Right cardiac atrium (tissue), 5 donors: Measurements from ENCODE around the gene LPAR5. TPM values are rescaled to one million over a fixed set of nuclear protein-coding genes. Genes with fewer than 3 reads are reported as not detected.

Experiments
- ATAC-seq, 2 donors: fragments of 200-7000 bp; cut with Tn5 transposase; one replicate each; pipeline versions ENCODE4 v1.8.0 to v1.9.1; 2020; ENCODE audit warnings: moderate library complexity in 2 of 2, mild to moderate bottlenecking in 1 of 2
- DNase-seq, 3 donors: peaks; one replicate each; pipeline ENCODE4 v3.0.0-alpha.2; 2020
- H3K27ac ChIP-seq: one replicate; pipeline ENCODE4 v1.5.1; 2013; ENCODE audit warnings: mild to moderate bottlenecking, low read length, control low read depth, moderate library complexity
- H3K27me3 ChIP-seq: one replicate; pipeline ENCODE4 v1.6.1; 2013; ENCODE audit not compliant: control insufficient read depth, insufficient read depth
- H3K4me1 ChIP-seq: one replicate; pipeline ENCODE4 v1.6.1; 2013; ENCODE audit warnings: low read length; ENCODE audit not compliant: control insufficient read depth, insufficient read depth
- H3K4me3 ChIP-seq: one replicate; pipeline ENCODE4 v1.5.1; 2013; ENCODE audit warnings: low read length, control low read depth
- H3K9me3 ChIP-seq: one replicate; pipeline ENCODE4 v1.6.1; 2013; ENCODE audit warnings: low read length; ENCODE audit not compliant: control insufficient read depth
- WGBS: extraction: QIAGEN DNeasy Blood & Tissue Kit; methylation state at CpG from one replicate; pipeline ENCODE4 v1.1.7; 2013; 5-methylcytosine and 5-hydroxymethylcytosine counted together
- intact Hi-C, 4 donors: fragments of 100-400 bp; cut with DNase I; formaldehyde crosslinking; loops; one replicate each; pipeline versions ENCODE4 v1.11.0 to v1.14.0; 2022 to 2023
- polyA plus RNA-seq: library from polyadenylated mRNA; stranded (reverse); fragments of 200-250 nt; gene quantifications from one replicate; pipeline ENCODE4 v1.2.3, GENCODE V29; 2013
- total RNA-seq, 4 donors: library from RNA; stranded (reverse); fragmentation: NEBNext Ultra II Directional; extraction: Animal tissue kit (Norgen Biotek cat#: 25700); gene quantifications; one replicate each; pipeline ENCODE4 v1.2.1, GENCODE V29; 2021
- donor health status: healthy with polysubstance abuse.
- donor health status: DM: no; HTN: yes; CAD: no.
- donor health status: DM: no; HTN: no; CAD: no.
- donor health status: DM: no; HTN: yes; CAD: no; lungs with severe emphysema.
- donor health status: DM: yes; HTN: yes; CAD: no.

LPAR5 gene
- total and polyA plus RNA-seq, 5 donors = 0.86 to 2.6 (median 1.7) TPM

DNA sequence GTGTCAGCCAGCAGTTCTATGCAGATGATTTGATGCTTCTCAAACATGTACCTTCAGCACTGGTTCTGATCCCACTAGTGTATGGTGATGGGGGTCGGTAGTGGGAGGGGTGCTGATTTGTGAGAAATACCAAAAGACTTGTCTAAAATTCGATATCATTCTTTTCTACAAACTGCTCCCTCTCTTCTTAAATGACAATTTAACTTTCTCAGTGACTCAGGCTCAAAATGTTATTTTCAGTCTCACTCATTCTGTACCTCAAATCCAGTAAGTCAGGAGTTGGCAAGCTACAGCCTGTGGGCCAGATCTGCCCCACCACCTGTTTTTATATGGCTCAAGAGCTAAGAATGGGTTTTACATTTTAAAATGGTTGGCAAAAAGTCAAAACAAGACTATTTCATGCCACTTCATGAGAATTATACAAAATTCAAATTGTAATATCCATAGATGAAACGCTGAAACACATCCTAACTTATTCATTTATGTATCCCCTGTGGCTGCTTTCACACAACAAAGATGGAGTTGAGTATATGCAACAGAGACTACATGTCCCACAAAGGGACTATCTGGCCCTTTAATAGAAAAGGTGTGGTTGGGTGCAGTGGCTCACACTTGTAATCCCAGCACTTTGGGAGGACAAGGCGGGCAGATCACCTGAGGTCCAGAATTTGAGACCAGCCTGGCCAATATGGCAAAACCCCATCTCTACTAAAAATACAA, 61.0 kb downstream of the LPAR5 start:
- Histone ChIP-seq H3K9me3 (no peaks in the 10 kb centered on the region), H3K27ac (no peak overlapping the region), H3K4me3 (no peak overlapping the region), H3K27me3 (no peaks in the 10 kb centered on the region), H3K4me1 (no peaks in the 10 kb centered on the region)
- whole genome bisulfite sequencing = 91% methylated on average over 4 of the region's 4 CpGs
- ATAC-seq (no peak), DNase-seq (no peak)
- intact Hi-C loops = no loop called here

- intact Hi-C loops = no loop called here
These were observed 62.8 kb downstream of the LPAR5 start for GRCh38 chr12:6573001-6573400.

DNA sequence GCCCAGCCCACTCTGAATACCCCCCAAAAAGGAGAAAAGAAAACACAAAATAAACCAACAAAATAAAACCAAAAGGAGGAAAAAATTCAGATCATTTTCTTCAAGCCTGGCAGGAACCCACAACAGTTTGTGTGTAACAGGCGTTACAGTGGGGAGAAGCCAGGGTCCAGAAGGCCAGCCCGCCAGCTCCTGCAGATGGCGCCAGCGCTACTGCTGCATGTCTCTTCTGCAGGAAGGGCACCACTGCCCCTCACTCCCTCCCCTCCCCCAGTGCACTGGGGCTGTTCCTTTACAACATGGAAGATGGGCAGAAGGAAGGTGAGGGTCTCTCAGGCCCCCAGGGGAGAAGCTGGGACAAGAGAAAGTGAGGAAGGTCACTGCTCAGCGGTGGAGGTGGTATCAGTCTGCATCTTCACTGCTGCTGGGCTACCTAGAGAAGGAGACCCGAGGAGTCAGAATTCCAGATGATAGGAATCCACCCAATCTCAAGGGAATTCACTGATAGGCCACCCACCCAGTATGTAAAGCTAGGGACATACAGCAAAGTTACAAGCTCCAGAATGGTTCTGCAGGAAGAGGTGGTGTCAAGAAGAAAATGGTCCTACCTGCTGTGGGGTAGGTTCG, 65.4 kb downstream of the LPAR5 start:
- DNase-seq (peak in 2 of 3 donors; percentile 72 to 76), ATAC-seq (no peak)
- Histone ChIP-seq H3K27me3 (no peaks in the 10 kb centered on the region), H3K4me1 (no peaks in the 10 kb centered on the region), H3K9me3 (no peaks in the 10 kb centered on the region), H3K4me3 (no peak overlapping the region), H3K27ac (no peak overlapping the region)
- intact Hi-C loops = no loop called here
- 59% methylated on average over 7 of the region's 7 CpGs for WGBS

More at GRCh38 chr12:6573001-6573400, 62.8 kb downstream of the LPAR5 start:
- WGBS = 81% methylated on average over 8 of the region's 8 CpGs
- no peaks in the 10 kb centered on the region for H3K4me1 ChIP-seq
- no peak overlapping the region for H3K27ac ChIP-seq
- no peaks in the 10 kb centered on the region for H3K27me3 ChIP-seq
- H3K4me3 ChIP-seq = no peak overlapping the region
- no peaks in the 10 kb centered on the region for H3K9me3 ChIP-seq
- no peak for DNase-seq
- no peak for ATAC-seq

GRCh38 chr12:6569786-6570185, 66.0 kb downstream of the LPAR5 start:
- Histone ChIP-seq H3K4me3 (no peak overlapping the region), H3K27me3 (no peaks in the 10 kb centered on the region), H3K27ac (no peak overlapping the region), H3K4me1 (no peaks in the 10 kb centered on the region), H3K9me3 (no peaks in the 10 kb centered on the region)
- 77% methylated on average over 7 of the region's 7 CpGs for WGBS
- ATAC-seq = no peak
- intact Hi-C loops = no loop called here
- DNase-seq = no peak

DNA sequence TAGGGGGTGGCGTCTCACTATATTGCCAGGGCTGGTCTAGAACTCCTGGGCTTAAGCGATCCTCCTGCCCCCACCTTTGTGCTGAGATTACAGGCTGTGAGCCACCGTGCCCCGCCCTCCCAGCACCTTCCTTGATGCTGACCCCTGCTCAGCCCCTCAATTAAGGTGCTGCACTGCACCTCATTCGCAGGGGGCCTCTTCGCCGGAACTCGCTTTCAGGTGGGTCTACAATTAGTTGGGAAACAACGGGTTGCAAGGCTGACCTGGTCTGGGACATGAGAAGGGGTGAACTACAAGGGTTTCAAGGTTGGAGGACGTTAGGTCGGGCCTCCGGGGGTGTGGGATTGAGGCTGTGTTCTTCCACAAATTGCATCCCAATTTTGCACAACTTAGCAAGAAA, 66.4 kb downstream of the LPAR5 start:
- peak in 1 of 2 donors; percentile 7 for ATAC-seq
- Histone ChIP-seq H3K27me3 (no peaks in the 10 kb centered on the region), H3K27ac (no peak overlapping the region), H3K4me3 (no peak overlapping the region), H3K4me1 (no peaks in the 10 kb centered on the region), H3K9me3 (no peaks in the 10 kb centered on the region)
- WGBS = 85% methylated on average over 12 of the region's 12 CpGs
- intact Hi-C loops = no loop called here
- no peak for DNase-seq

Other genes starting within 250 kb of the LPAR5 start
- gene CD27, start 191.0 kb downstream of the LPAR5 start, total RNA-seq = under 1 TPM in 3 of 4 donors, not detected in 1; 0.29 to 0.80 (median 0.33) TPM
- gene CD27, start 191.0 kb downstream of the LPAR5 start, polyA plus RNA-seq = 0.27 TPM
- 10 to 100 TPM; 14.2 to 19.5 (median 17.1) TPM for gene TAPBPL, start 183.9 kb downstream of the LPAR5 start, total RNA-seq
- 17.2 TPM for gene TAPBPL, start 183.9 kb downstream of the LPAR5 start, polyA plus RNA-seq
- gene VAMP1, start 165.3 kb downstream of the LPAR5 start, total RNA-seq = 1 to 10 TPM; 3.6 to 9.0 (median 6.1) TPM
- gene VAMP1, start 165.3 kb downstream of the LPAR5 start, polyA plus RNA-seq = 4.7 TPM
- 100 to 1,000 TPM; 192 to 233 (median 213) TPM for gene MRPL51, start 142.7 kb downstream of the LPAR5 start, total RNA-seq
- 180 TPM for gene MRPL51, start 142.7 kb downstream of the LPAR5 start, polyA plus RNA-seq
- gene NCAPD2, start 141.9 kb downstream of the LPAR5 start, total RNA-seq = 10 to 100 TPM; 13.5 to 16.8 (median 14.6) TPM
- gene NCAPD2, start 141.9 kb downstream of the LPAR5 start, polyA plus RNA-seq = 5.7 TPM
- 1,000 to 10,000 TPM; 3,735 to 4,618 (median 3,904) TPM for gene GAPDH, start 101.4 kb downstream of the LPAR5 start, total RNA-seq
- 4,983 TPM for gene GAPDH, start 101.4 kb downstream of the LPAR5 start, polyA plus RNA-seq
- 10 to 100 TPM; 15.1 to 23.6 (median 19.1) TPM for gene IFFO1, start 79.9 kb downstream of the LPAR5 start, total RNA-seq
- gene IFFO1, start 79.9 kb downstream of the LPAR5 start, polyA plus RNA-seq = 15.7 TPM
- gene NOP2, start 67.7 kb downstream of the LPAR5 start, total RNA-seq = 10 to 100 TPM; 15.1 to 27.5 (median 16.5) TPM
- 9.6 TPM for gene NOP2, start 67.7 kb downstream of the LPAR5 start, polyA plus RNA-seq
- 100 to 1,000 TPM; 138 to 165 (median 153) TPM for gene CHD4, start 28.6 kb downstream of the LPAR5 start, total RNA-seq
- gene CHD4, start 28.6 kb downstream of the LPAR5 start, polyA plus RNA-seq = 142 TPM
- gene ACRBP, start 11.5 kb upstream of the LPAR5 start, total RNA-seq = 1 to 10 TPM; 1.0 to 2.1 (median 1.1) TPM
- gene ACRBP, start 11.5 kb upstream of the LPAR5 start, polyA plus RNA-seq = 0.50 TPM
- gene ING4, start 27.2 kb upstream of the LPAR5 start, total RNA-seq = 10 to 100 TPM; 18.3 to 31.2 (median 30.2) TPM
- 27.0 TPM for gene ING4, start 27.2 kb upstream of the LPAR5 start, polyA plus RNA-seq
- 10 to 100 TPM; 32.9 to 35.0 (median 33.8) TPM for gene ZNF384, start 53.4 kb upstream of the LPAR5 start, total RNA-seq
- gene ZNF384, start 53.4 kb upstream of the LPAR5 start, polyA plus RNA-seq = 23.5 TPM
- under 1 TPM in 3 of 4 donors, not detected in 1; 0.29 to 0.99 (median 0.80) TPM for gene PIANP, start 64.9 kb upstream of the LPAR5 start, total RNA-seq
- gene PIANP, start 64.9 kb upstream of the LPAR5 start, polyA plus RNA-seq = 0.18 TPM
- 10 to 100 TPM; 60.3 to 71.0 (median 65.9) TPM for gene COPS7A, start 88.1 kb upstream of the LPAR5 start, total RNA-seq
- gene COPS7A, start 88.1 kb upstream of the LPAR5 start, polyA plus RNA-seq = 71.8 TPM
- 100 to 1,000 TPM; 123 to 135 (median 130) TPM for gene MLF2, start 117.2 kb upstream of the LPAR5 start, total RNA-seq
- gene MLF2, start 117.2 kb upstream of the LPAR5 start, polyA plus RNA-seq = 146 TPM
- gene PTMS, start 130.4 kb upstream of the LPAR5 start, total RNA-seq = 100 to 1,000 TPM; 116 to 161 (median 149) TPM
- 244 TPM for gene PTMS, start 130.4 kb upstream of the LPAR5 start, polyA plus RNA-seq
- gene LAG3, start 136.6 kb upstream of the LPAR5 start, total RNA-seq = 1 to 10 TPM in 2 of 4 donors, under 1 TPM in 2; 0.28 to 1.1 (median 0.76) TPM
- 0.57 TPM for gene LAG3, start 136.6 kb upstream of the LPAR5 start, polyA plus RNA-seq
- gene CD4, start 153.6 kb upstream of the LPAR5 start, total RNA-seq = 10 to 100 TPM; 11.4 to 15.4 (median 13.7) TPM
- gene CD4, start 153.6 kb upstream of the LPAR5 start, polyA plus RNA-seq = 2.5 TPM
- gene GPR162, start 185.9 kb upstream of the LPAR5 start, total RNA-seq = 10 to 100 TPM in 1 of 4 donors, 1 to 10 TPM in 3; 6.8 to 10.9 (median 8.3) TPM
- 6.8 TPM for gene GPR162, start 185.9 kb upstream of the LPAR5 start, polyA plus RNA-seq
- 10 to 100 TPM; 15.8 to 25.6 (median 21.1) TPM for gene P3H3, start 192.4 kb upstream of the LPAR5 start, total RNA-seq
- 17.7 TPM for gene P3H3, start 192.4 kb upstream of the LPAR5 start, polyA plus RNA-seq
- 1 to 10 TPM; 2.9 to 7.8 (median 4.0) TPM for gene GNB3, start 205.0 kb upstream of the LPAR5 start, total RNA-seq
- gene GNB3, start 205.0 kb upstream of the LPAR5 start, polyA plus RNA-seq = 3.1 TPM
- 1 to 10 TPM in 3 of 4 donors, not detected in 1; 1.2 to 1.8 (median 1.2) TPM for gene CDCA3, start 215.3 kb upstream of the LPAR5 start, total RNA-seq
- 0.50 TPM for gene CDCA3, start 215.3 kb upstream of the LPAR5 start, polyA plus RNA-seq
- gene USP5, start 216.2 kb upstream of the LPAR5 start, total RNA-seq = 10 to 100 TPM; 59.2 to 74.6 (median 71.0) TPM
- 29.4 TPM for gene USP5, start 216.2 kb upstream of the LPAR5 start, polyA plus RNA-seq
- gene TPI1, start 231.6 kb upstream of the LPAR5 start, total RNA-seq = 100 to 1,000 TPM; 707 to 793 (median 721) TPM
- gene TPI1, start 231.6 kb upstream of the LPAR5 start, polyA plus RNA-seq = 872 TPM
- gene SPSB2, start 237.3 kb upstream of the LPAR5 start, total RNA-seq = 1 to 10 TPM; 2.5 to 4.2 (median 3.5) TPM
- 4.6 TPM for gene SPSB2, start 237.3 kb upstream of the LPAR5 start, polyA plus RNA-seq